Hepatocyte (in vitro differentiated cells): ENCODE data around the gene TAF11L14.

Source experiments
- CTCF ChIP-seq: fragments of 200-600 bp; sonication (generic); IDR thresholded peaks from 2 replicates; pipeline ENCODE4 v1.5.1; 2016; ENCODE audit warnings: antibody characterized with exemption, mild to moderate bottlenecking; ENCODE audit not compliant: poor library complexity
- EZH2 ChIP-seq: fragments of 200-600 bp; sonication (generic); IDR thresholded peaks from 2 replicates; pipeline ENCODE4 v1.6.1; 2016; ENCODE audit warnings: antibody characterized with exemption, mild to moderate bottlenecking, borderline replicate concordance

- TF ChIP-seq EZH2 (no peak), CTCF (no peak)
These were observed at the start of gene TAF11L14 for GRCh38 chr5:17634160-17634559.
